Large intestine (tissue), 3 donors: Measurements from ENCODE around the gene AVPI1. TPM values are rescaled to one million over a fixed set of nuclear protein-coding genes. Genes with fewer than 3 reads are reported as not detected.

Experiments used
- DNase-seq, 2 donors: peaks; one replicate each; pipeline versions ENCODE4 v3.0.0 to v3.0.0-alpha.2; 2013
- H3K27ac ChIP-seq: one replicate; pipeline ENCODE4 v1.5.1; 2013; ENCODE audit warnings: low read length
- H3K27me3 ChIP-seq: 2 replicates; pipeline ENCODE4 v1.6.1; 2013; ENCODE audit warnings: low read length; ENCODE audit not compliant: control insufficient read depth, insufficient read depth
- H3K36me3 ChIP-seq: 2 replicates; pipeline ENCODE4 v1.6.1; 2013; ENCODE audit warnings: low read length; ENCODE audit not compliant: control insufficient read depth, insufficient read depth
- H3K4me1 ChIP-seq: one replicate; pipeline ENCODE4 v1.6.1; 2013; ENCODE audit warnings: low read length; ENCODE audit not compliant: control insufficient read depth, insufficient read depth
- H3K4me3 ChIP-seq: one replicate; pipeline ENCODE4 v1.5.1; 2013; ENCODE audit warnings: low read length
- H3K9me3 ChIP-seq: one replicate; pipeline ENCODE4 v1.6.1; 2013; ENCODE audit warnings: mild to moderate bottlenecking, low read depth, low read length, moderate library complexity; ENCODE audit not compliant: control insufficient read depth
- WGBS: methylation state at CpG from one replicate; pipeline ENCODE4 v1.1.5; 2013; ENCODE audit warnings: low lambda C conversion rate; ENCODE audit not compliant: insufficient coverage; 5-methylcytosine and 5-hydroxymethylcytosine counted together
- polyA plus RNA-seq: library from polyadenylated mRNA; unstranded; fragments of 120-200 nt; gene quantifications from one replicate; pipeline ENCODE4 v1.2.1, GENCODE V29; 2013

AVPI1 gene
- polyA plus RNA-seq, 1 donor, result 56.5 TPM

GRCh38 chr10:97683556-97684367 is 3.3 kb downstream of the AVPI1 start:
- no CpG with 5 or more reads among the region's 9 CpGs for WGBS
- peaks cover 2% of the 10 kb centered on the region for H3K9me3 ChIP-seq
- H3K4me3 ChIP-seq, result peak overlapping the region; percentile 98
- peaks cover 11% of the 10 kb centered on the region for H3K36me3 ChIP-seq
- DNase-seq, result peak in 1 of 2 donors; percentile 68
- peaks cover 31% of the 10 kb centered on the region for H3K4me1 ChIP-seq
- H3K27me3 ChIP-seq, result no peaks in the 10 kb centered on the region
- H3K27ac ChIP-seq, result peak overlapping the region; percentile 99

DNA sequence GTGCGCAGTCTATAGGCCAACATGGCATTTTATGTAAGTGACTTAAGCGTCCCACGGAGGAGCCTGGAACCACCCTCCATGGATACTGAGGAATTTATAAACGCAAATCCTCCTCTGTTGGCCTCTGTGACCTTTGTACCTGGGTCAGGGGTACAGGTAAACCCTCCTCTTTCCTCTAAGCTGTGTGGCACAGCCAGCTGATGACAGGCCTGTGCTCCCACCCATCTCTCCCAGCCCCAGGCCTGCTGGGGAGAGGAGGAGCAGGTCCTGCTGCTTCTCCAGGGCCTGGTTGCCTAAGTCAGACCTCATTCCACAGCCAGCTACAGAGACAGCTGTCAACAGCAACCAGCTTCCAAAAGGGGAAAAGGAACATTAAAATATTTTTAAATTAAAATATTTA is 5.0 kb downstream of the AVPI1 start:
- H3K27ac ChIP-seq, result peak overlapping the region; percentile 99
- peak overlapping the region; percentile 98 for H3K4me3 ChIP-seq
- peaks cover 27% of the 10 kb centered on the region for H3K36me3 ChIP-seq
- peaks cover 20% of the 10 kb centered on the region for H3K4me1 ChIP-seq
- WGBS, result no CpG with 5 or more reads among the region's 4 CpGs
- no peaks in the 10 kb centered on the region for H3K9me3 ChIP-seq
- no peaks in the 10 kb centered on the region for H3K27me3 ChIP-seq
- peak; percentile 62 to 81 for DNase-seq

- no CpG with 5 or more reads among the region's 16 CpGs for WGBS
- no peaks in the 10 kb centered on the region for H3K27me3 ChIP-seq
- peaks cover 47% of the 10 kb centered on the region for H3K36me3 ChIP-seq
- no peak overlapping the region for H3K4me3 ChIP-seq
- H3K4me1 ChIP-seq, result peaks cover 37% of the 10 kb centered on the region
- H3K9me3 ChIP-seq, result no peaks in the 10 kb centered on the region
- no peak overlapping the region for H3K27ac ChIP-seq
- no peak for DNase-seq
Measured at GRCh38 chr10:97679594-97679993, 7.4 kb downstream of the AVPI1 start.

- peak overlapping the region; percentile 74 for H3K27ac ChIP-seq
- DNase-seq, result peak; percentile 52 to 58
- H3K4me1 ChIP-seq, result peaks cover 20% of the 10 kb centered on the region
- WGBS, result no CpG with 5 or more reads among the region's 2 CpGs
- no peaks in the 10 kb centered on the region for H3K27me3 ChIP-seq
- no peak overlapping the region for H3K4me3 ChIP-seq
- peaks cover 65% of the 10 kb centered on the region for H3K36me3 ChIP-seq
- H3K9me3 ChIP-seq, result no peaks in the 10 kb centered on the region
Measured at GRCh38 chr10:97676770-97677581, 10.1 kb downstream of the AVPI1 start.

DNA sequence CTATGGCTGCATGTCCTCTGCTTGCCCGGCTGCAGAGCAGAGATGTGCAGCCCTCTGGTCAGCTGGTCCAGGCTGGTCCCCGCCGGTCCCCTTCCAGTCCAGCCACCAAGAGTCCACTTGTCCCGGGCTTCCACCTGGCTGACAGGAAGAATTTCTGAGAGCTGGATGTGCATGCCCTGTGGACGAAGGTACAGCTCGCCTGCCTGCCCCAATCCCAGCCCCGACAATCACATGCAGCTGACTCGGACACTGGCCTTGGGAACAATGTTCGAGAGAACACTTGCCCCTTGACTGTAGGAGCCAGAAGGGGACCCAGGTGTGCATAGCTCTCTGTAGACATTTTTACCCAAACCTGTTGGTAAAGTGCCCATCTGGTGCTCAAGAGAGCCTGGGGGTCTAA is 11.8 kb downstream of the AVPI1 start:
- Histone ChIP-seq H3K4me3 (no peak overlapping the region), H3K4me1 (peaks cover 21% of the 10 kb centered on the region), H3K27ac (peak overlapping the region; percentile 74), H3K27me3 (no peaks in the 10 kb centered on the region), H3K36me3 (peaks cover 73% of the 10 kb centered on the region), H3K9me3 (no peaks in the 10 kb centered on the region)
- no CpG with 5 or more reads among the region's 9 CpGs for WGBS
- peak; percentile 33 to 46 for DNase-seq

DNA sequence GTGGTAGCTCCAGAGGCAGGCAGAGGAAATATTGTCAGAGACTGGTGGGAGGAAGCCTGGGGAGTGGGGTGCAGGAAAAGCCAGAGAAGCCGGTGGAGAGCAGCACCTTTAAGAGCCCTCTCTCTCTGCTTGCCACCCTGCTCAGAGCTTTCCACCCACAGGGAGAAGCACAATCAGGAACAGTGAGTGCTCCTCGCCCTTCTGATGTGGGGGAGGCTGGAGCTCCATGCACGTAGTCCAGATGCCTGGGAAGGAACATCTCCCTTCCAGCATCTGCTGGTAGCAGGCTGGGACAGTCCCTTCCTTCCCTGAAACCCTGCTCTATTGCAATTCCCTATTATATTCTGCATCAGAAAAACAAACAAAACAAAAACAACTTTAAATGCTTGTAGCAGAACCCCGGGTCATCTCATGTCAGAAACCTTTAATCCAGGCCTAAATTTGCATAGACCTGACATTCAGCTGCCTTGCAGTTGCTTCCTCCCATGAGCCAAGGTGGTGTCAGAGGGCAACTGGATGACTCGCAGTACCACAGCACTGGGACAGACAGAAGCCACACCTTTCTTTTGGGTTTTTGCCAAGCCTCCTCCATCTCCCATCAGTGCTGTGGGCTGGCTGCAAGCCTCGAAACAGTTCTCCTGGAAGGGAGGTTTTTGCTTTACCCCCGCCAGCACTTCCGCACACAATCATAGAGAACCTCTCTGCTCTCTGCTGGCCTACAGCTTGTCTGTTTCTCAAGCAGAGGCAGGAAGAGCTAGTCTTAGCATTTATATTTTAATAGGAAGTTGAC is 13.1 kb downstream of the AVPI1 start:
- H3K36me3 ChIP-seq, result peaks cover 65% of the 10 kb centered on the region
- peaks cover 27% of the 10 kb centered on the region for H3K4me1 ChIP-seq
- H3K9me3 ChIP-seq, result no peaks in the 10 kb centered on the region
- no peaks in the 10 kb centered on the region for H3K27me3 ChIP-seq
- H3K27ac ChIP-seq, result no peak overlapping the region
- no CpG with 5 or more reads among the region's 8 CpGs for WGBS
- no peak for DNase-seq
- H3K4me3 ChIP-seq, result no peak overlapping the region

DNA sequence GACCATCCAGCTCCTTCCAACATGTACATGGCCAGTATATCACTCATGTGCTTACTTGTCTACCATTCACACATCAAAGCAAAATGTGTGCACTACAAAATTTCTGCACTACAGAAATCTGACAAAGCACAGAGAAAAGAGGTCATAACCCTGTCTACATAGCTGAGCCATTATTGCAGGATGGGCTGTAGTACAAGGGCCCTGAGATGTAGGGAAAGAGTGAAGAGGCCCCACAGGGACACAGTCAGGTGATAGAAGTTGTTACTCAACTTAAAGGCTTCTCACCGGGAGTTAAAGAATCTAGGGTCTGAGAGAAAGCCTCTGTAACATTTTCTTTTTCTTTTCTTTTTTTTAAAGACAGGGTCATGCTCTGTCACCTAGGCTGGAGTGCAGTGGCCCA is 17.5 kb downstream of the AVPI1 start:
- Histone ChIP-seq H3K9me3 (no peaks in the 10 kb centered on the region), H3K4me1 (peaks cover 44% of the 10 kb centered on the region), H3K36me3 (peaks cover 52% of the 10 kb centered on the region), H3K27ac (peak overlapping the region; percentile 72), H3K27me3 (no peaks in the 10 kb centered on the region), H3K4me3 (no peak overlapping the region)
- DNase-seq, result peak; percentile 76 to 89
- no CpG with 5 or more reads among the region's 1 CpG for WGBS

GRCh38 chr10:97667463-97667862 is 19.6 kb downstream of the AVPI1 start:
- peak overlapping the region; percentile 65 for H3K27ac ChIP-seq
- no peak overlapping the region for H3K4me3 ChIP-seq
- H3K27me3 ChIP-seq, result no peaks in the 10 kb centered on the region
- peak in 1 of 2 donors; percentile 55 for DNase-seq
- no peaks in the 10 kb centered on the region for H3K9me3 ChIP-seq
- H3K36me3 ChIP-seq, result peaks cover 38% of the 10 kb centered on the region
- no CpG with 5 or more reads among the region's 6 CpGs for WGBS
- H3K4me1 ChIP-seq, result peaks cover 59% of the 10 kb centered on the region

GRCh38 chr10:97666992-97667391 is 20.0 kb downstream of the AVPI1 start:
- H3K4me3 ChIP-seq, result no peak overlapping the region
- no peaks in the 10 kb centered on the region for H3K27me3 ChIP-seq
- peaks cover 41% of the 10 kb centered on the region for H3K36me3 ChIP-seq
- no peaks in the 10 kb centered on the region for H3K9me3 ChIP-seq
- DNase-seq, result no peak
- no CpG with 5 or more reads among the region's 7 CpGs for WGBS
- peak overlapping the region; percentile 65 for H3K27ac ChIP-seq
- peaks cover 63% of the 10 kb centered on the region for H3K4me1 ChIP-seq

- peaks cover 33% of the 10 kb centered on the region for H3K36me3 ChIP-seq
- H3K4me3 ChIP-seq, result no peak overlapping the region
- DNase-seq, result peak; percentile 94 to 97
- H3K4me1 ChIP-seq, result peaks cover 64% of the 10 kb centered on the region
- H3K27me3 ChIP-seq, result no peaks in the 10 kb centered on the region
- H3K27ac ChIP-seq, result peak overlapping the region; percentile 69
- WGBS, result no CpG with 5 or more reads among the region's 1 CpG
- no peaks in the 10 kb centered on the region for H3K9me3 ChIP-seq
Measured at GRCh38 chr10:97664282-97664850, 22.7 kb downstream of the AVPI1 start.
